ENCODE results near the gene RHBDL1. TPM values are rescaled to one million over a fixed set of nuclear protein-coding genes. Genes with fewer than 3 reads are reported as not detected.

RHBDL1 gene
- total RNA-seq, 4 donors from 2014 or later, result 1.1 to 1.5 (median 1.3) TPM; not detected in 1

GRCh38 chr16:693364-693763 is 17.9 kb downstream of the RHBDL1 start:
- peaks cover 0 to 54% (median 30%) of the 10 kb centered on the region in 3 donors for H3K4me1 ChIP-seq
- 40% methylated on average over 3 of the region's 22 CpGs; no CpG with 5 or more reads in 1 of the 2 donors for WGBS, 2 donors (ENCODE audit: low coverage in 1 of 2)
- TF ChIP-seq POLR2AphosphoS5 (IDR thresholded peaks at IDR 0.05) (no peak), POLR2A (IDR thresholded peaks at IDR 0.05) (no peak), EP300 (IDR thresholded peaks at IDR 0.05) (no peak), CTCF (IDR thresholded peaks at IDR 0.05) (no peak)
- no peak overlapping the region for H3K4me3 ChIP-seq
- H3K9me3 ChIP-seq, result no peaks in the 10 kb centered on the region
- peaks cover 0 to under 1% of the 10 kb centered on the region in 2 donors for H3K36me3 ChIP-seq
- no peak overlapping the region for H3K27ac ChIP-seq
- H3K27me3 ChIP-seq, result peaks cover 67% of the 10 kb centered on the region
- ATAC-seq, result no peak

DNA sequence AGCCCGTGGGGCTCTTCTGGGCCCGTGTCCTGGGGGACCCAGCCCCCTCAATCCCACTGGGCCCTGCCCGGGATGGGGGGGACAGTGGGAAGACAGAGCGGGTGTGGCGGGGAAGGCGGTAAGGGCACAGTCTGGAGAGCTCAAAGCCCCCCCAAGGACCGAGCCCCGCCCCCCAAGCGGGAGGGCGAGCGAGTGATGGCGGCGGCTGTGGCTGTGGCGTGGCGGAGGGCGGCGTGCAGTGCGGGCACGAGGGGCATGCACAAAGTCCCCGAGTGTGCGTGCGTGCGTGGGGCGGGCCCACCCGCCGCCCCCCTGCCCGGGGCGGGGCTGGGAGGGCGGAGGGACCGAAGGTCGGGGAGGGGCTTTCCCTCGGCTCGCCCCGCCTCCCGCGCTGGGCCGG is 18.3 kb downstream of the RHBDL1 start:
- H3K4me1 ChIP-seq, result peaks cover 0 to 50% (median 26%) of the 10 kb centered on the region in 3 donors
- ATAC-seq, result no peak
- H3K27ac ChIP-seq, result no peak overlapping the region

GRCh38 chr16:694187-694862 is 18.9 kb downstream of the RHBDL1 start:
- TF ChIP-seq CTCF (IDR thresholded peaks at IDR 0.05) (no peak), EP300 (IDR thresholded peaks at IDR 0.05) (no peak), POLR2AphosphoS5 (IDR thresholded peaks at IDR 0.05) (no peak), POLR2A (IDR thresholded peaks at IDR 0.05) (no peak)
- Histone ChIP-seq H3K27me3 (peaks cover 77% of the 10 kb centered on the region), H3K27ac (no peak overlapping the region), H3K36me3 (no peaks in the 10 kb centered on the region), H3K9me3 (no peaks in the 10 kb centered on the region), H3K4me1 (peaks cover 0 to 44% (median 20%) of the 10 kb centered on the region in 3 donors), H3K4me3 (peak overlapping the region in 1 of 2 donors; percentile 19)
- WGBS, 2 donors (ENCODE audit: low coverage in 1 of 2), result no CpG with 5 or more reads among the region's 64 CpGs
- ATAC-seq, result no peak

More for the DNA sequence above, 18.3 kb downstream of the RHBDL1 start:
- peaks cover 71% of the 10 kb centered on the region for H3K27me3 ChIP-seq
- no CpG with 5 or more reads among the region's 37 CpGs for WGBS, 2 donors (ENCODE audit: low coverage in 1 of 2)
- no peak overlapping the region for H3K4me3 ChIP-seq
- H3K9me3 ChIP-seq, result no peaks in the 10 kb centered on the region
- TF ChIP-seq EP300 (IDR thresholded peaks at IDR 0.05) (no peak), POLR2AphosphoS5 (IDR thresholded peaks at IDR 0.05) (no peak), CTCF (IDR thresholded peaks at IDR 0.05) (no peak), POLR2A (IDR thresholded peaks at IDR 0.05) (no peak)
- no peaks in the 10 kb centered on the region for H3K36me3 ChIP-seq

GRCh38 chr16:694863-695354 is 19.4 kb downstream of the RHBDL1 start:
- no peak for ATAC-seq
- Histone ChIP-seq H3K36me3 (no peaks in the 10 kb centered on the region), H3K27me3 (peaks cover 83% of the 10 kb centered on the region), H3K9me3 (no peaks in the 10 kb centered on the region), H3K4me1 (peaks cover 0 to 38% (median 15%) of the 10 kb centered on the region in 3 donors), H3K4me3 (peak overlapping the region in 1 of 2 donors; percentile 19), H3K27ac (no peak overlapping the region)
- no CpG with 5 or more reads among the region's 37 CpGs for WGBS, 2 donors (ENCODE audit: low coverage in 1 of 2)
- TF ChIP-seq CTCF (IDR thresholded peaks at IDR 0.05) (no peak), POLR2A (IDR thresholded peaks at IDR 0.05) (no peak), POLR2AphosphoS5 (IDR thresholded peaks at IDR 0.05) (no peak), EP300 (IDR thresholded peaks at IDR 0.05) (no peak)
